VCaP (cell line): ENCODE results near the gene RPS18.
A peak's percentile ranks its signal among the peaks of the same experiment; 100 is the strongest.
"Not testable (repeated sequence)": the region's sequence is repeated elsewhere in the genome, so short reads cannot be mapped to it uniquely, and the experiment has no call there.

ENCODE experiments used
- H3K27ac ChIP-seq: fragments of 450-650 bp; 2 replicates; pipeline ENCODE4 v1.5.1; 2017
- CTCF ChIP-seq: fragments of 450-650 bp; conservative IDR thresholded peaks from 2 replicates; pipeline ENCODE4 v1.5.1; 2017; ENCODE audit warnings: mild to moderate bottlenecking, moderate library complexity

The RPS18 gene

DNA sequence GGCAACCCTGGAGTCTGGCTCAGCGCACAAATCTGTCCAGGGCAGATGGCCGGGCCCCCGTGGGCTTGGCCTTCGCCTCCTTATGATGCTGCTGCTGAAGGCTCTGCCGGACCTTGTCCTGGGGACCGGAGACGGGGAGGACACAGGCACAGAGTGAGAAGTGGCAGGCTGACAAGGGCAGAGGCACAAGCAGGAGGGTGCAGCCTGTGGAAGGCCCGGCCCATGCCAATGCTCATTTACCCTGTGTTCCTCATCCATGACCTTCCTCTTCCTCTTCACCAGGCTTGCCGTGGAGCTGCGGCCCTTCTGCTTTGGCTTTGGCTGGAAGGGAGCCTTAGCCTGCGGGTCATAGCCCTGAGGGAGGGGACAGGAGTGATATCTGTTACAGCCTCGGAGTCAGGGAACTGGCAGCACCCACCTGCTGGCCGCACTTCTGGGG lies 7.4 kb downstream of the RPS18 start:
- peak overlapping the region; percentile 100 for H3K27ac ChIP-seq
- TF ChIP-seq CTCF, result no peak

- peak; percentile 90 for TF ChIP-seq CTCF
- H3K27ac ChIP-seq, result peak overlapping the region; percentile 100
These were observed 8.2 kb downstream of the RPS18 start for GRCh38 chr6:33279971-33280511.

GRCh38 chr6:33280539-33280938 lies 8.7 kb downstream of the RPS18 start:
- H3K27ac ChIP-seq, result peak overlapping the region; percentile 100
- TF ChIP-seq CTCF, result no peak

GRCh38 chr6:33285214-33285613 lies 13.3 kb downstream of the RPS18 start:
- H3K27ac ChIP-seq, result not testable (repeated sequence)

DNA sequence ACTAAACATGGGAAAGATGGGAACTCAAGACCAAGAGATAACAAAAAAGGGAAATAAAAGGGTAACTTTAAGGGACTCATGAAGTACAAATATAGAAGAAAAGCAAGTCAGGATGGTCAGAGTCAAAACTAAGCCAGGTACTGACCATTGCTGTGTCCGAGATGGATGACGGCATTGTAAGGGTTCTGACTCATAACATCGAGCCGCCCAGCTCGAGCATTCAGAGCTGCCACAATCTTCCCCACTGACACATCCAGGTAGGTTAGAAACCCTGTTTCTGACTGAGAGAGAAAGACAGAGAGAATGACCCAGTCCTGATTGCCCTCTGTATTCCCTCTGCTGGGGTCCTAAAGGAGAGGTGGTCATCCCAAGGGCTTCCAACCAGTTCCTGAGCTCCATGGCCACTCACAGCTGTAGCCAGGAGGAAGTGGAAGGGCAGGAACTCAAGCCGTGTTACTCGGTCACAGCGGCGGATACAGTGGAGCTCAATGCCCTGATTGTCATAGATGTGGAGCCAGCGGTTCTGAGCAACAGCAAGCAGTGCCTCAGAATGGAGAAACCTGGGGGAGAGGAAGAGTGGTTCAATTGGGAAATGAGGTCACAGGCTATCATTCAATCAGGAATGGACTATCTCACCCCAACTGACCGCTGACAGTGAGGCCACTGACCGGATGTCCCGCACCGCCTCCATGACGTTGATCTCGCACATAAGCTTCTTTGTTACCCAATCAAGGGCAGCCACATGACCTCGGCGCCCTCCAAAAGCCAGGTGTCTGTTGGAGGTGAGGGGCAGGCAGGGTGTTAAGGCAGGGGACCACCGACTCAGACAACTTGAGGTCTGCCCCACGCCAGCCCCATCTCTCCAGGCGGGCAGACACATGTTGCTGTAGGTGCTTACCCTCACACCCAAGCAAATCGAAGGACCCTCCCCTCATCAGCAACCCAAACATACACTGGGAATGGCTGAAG lies 15.4 kb downstream of the RPS18 start:
- no peak for TF ChIP-seq CTCF
- H3K27ac ChIP-seq, result peak overlapping the region; percentile 81; the same call in 1 of the 2 replicates

DNA sequence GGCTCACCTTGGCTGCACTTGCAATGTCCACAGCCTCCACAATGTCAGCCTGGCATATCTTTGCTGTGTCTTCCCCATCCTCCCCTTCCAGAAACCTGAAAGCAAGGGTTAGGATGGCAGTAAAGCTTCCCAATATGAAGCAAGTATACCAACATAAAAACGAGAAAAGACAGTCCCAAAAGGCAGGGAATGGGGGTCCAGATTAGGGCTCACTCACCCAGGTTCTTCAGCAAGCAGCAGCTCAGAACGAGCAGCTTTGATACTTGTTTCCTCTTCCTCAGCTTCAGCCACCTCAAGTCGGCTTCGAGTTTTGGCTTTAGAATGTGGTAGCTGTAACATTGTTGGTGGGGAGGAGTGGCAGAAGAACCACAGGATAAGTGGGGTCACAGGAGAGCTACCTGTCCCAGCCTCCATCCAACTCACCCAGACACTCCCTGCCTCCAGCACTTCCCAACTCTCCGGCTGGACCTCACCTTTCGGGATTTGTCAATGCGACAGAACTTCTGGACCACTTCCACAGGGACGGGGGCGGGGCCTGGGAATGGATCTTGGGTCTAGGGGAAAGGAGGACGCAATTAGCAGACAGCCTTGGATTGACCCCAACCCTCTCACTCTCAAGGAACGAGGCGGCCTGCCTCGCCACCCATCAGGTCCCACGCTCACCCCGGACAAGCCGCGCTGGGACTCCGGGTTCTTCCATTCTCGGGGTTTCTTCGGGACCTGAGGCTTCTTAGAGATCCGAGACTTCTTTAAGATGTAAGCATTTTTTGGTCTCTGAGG lies 16.5 kb downstream of the RPS18 start:
- TF ChIP-seq CTCF, result no peak
- peak overlapping the region; percentile 81 for H3K27ac ChIP-seq

DNA sequence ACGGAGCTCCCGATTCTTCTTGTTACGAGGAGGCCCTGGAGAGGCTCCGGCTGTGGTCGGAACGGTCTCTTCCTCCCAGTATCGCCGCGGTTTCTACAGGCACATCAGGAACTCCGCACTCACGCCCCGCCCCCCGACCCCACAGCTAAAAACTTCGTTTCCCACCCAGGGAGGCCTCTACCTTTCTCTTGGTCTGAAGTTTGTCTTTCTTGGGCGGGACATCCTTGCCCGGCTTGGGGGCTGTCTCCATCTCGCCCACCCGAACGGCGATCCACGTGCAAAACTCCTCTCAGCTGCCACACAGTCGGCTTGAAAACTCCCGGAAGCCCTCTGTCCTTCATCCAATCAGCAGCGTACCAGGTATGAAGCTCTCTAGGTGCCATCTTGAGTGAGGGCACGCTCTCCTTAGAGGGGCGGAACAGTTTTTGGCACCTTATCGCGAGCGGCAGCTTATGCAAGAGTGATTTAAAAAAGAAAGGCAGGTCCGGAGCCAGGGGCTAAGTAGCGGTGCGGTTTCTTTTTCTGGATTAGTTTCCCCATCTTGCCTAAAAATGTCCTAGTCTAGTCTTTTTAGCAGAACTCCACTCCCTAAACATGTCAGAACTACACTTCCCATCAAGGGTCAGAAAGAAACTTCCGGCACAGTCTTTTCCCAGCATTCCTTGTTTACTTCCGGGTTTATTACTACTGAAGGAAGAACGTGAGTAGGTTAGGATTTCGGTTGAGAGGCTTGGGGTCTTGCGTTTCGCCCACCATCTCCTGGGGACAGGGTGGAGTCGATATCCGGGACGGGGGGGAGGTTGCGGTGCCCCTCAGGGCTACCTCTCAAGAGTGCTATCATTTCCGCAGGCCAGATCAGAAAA lies 17.3 kb downstream of the RPS18 start, which contains the start of the genes PFDN6 and WDR46:
Gene PFDN6, plus strand, starts transcription at position 681 of the 863 bp plus-strand sequence. CDS start 256 bp downstream, outside the sequence.
Gene WDR46, minus strand, starts transcription at position 319 of the 863 bp plus-strand sequence. Its CDS starts 69 bp downstream, at position 250.
- peak within 1 kb of the TSS; percentile 81 for H3K27ac ChIP-seq
- TF ChIP-seq CTCF, result no peak
